Measurements from ENCODE around the gene GPR156. TPM values are rescaled to one million over a fixed set of nuclear protein-coding genes. Genes with fewer than 3 reads are reported as not detected.

Gene GPR156
- polyA plus RNA-seq, 1 experiment: 0.44 TPM

DNA sequence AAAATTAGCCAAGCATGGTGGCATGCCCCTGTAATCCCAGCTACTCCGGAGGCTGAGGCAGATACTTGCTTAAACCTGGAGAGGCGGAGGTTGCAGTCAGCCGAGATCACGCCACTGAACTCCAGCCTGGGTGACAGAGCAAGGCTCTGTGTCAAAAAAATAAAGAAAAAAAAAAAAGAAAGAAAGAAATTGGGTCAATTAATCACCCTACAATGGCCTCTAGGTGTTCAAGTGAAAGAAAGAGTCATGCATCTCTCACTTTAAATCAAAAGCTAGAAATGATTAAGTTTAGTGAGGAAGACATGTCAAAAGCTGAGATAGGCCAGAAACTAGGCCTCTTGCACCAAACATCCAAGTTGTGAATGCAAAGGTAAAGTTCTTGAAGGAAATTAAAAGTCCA is 145.9 kb downstream of the GPR156 start:
- no peak overlapping the region for H3K4me3 ChIP-seq (ENCODE audit: low read depth, low read length)
- POLR2A ChIA-PET: interaction anchor here (0.6 kb wide), 1 partner anchor 828 kb away, joined by 3 read pairs; no protein-coding TSS in a partner anchor
- H3K27me3 ChIP-seq (ENCODE audit: control insufficient read depth, insufficient read depth, low read length): no peaks in the 10 kb centered on the region
- H3K36me3 ChIP-seq (ENCODE audit: control insufficient read depth, insufficient read depth, low read length): no peaks in the 10 kb centered on the region
- TF ChIP-seq CTCF (IDR thresholded peaks at IDR 0.05; ENCODE audit: insufficient read depth, low read depth, low read length): no peak
- DNase-seq (ENCODE audit: low read depth): no peak
- CTCF ChIA-PET: interaction anchor here (0.7 kb wide), 1 partner anchor 20 kb away, joined by 3 read pairs; no protein-coding TSS in a partner anchor

DNA sequence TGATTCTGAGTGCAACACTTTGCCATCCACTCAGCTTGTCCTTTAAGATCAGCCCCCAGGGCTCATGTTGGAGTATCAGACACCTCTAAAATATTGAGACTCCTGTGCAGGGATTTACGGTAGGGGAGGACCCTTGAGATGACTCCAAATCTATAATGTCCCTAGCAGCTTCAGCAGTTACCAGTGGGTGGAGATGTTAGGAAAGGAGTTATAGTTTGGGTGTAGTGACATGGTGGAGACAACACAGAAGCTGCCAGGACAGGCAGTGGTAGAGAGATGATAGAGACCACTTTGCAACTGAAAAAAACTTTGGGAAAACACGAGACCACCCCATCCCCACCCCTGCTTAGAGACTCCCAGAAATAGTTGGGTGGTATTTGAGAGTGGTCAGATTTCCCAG is 147.5 kb downstream of the GPR156 start:
- no peak overlapping the region for H3K4me3 ChIP-seq (ENCODE audit: low read depth, low read length)
- H3K36me3 ChIP-seq (ENCODE audit: control insufficient read depth, insufficient read depth, low read length): no peaks in the 10 kb centered on the region
- ChIA-PET CTCF (interaction anchor here (1.0 kb wide), 1 partner anchor 246 kb away, joined by 3 read pairs; no protein-coding TSS in a partner anchor), POLR2A (no interaction called here)
- no peak for DNase-seq (ENCODE audit: low read depth)
- no peak for TF ChIP-seq CTCF (IDR thresholded peaks at IDR 0.05; ENCODE audit: insufficient read depth, low read depth, low read length)
- H3K27me3 ChIP-seq (ENCODE audit: control insufficient read depth, insufficient read depth, low read length): no peaks in the 10 kb centered on the region

DNA sequence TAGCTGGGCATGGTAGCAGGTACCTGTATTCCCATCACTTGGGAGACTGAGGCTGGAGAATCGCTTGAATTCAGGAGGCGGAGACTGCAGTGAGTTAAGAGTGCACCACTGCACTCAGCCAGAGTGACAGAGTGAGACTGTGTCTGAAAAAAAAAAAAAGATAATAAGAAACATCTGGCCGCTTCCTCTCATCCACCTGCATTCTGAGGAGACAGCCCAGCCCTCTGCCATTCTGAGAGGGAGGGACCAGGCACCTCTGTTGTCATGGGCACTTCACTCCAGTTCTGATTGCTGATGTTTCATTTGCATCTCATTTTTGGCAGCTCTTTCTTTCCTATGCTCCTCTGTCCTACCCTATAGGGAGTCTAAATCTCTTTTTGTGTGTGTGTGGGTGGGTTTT is 154.4 kb downstream of the GPR156 start:
- TF ChIP-seq CTCF (IDR thresholded peaks at IDR 0.05; ENCODE audit: insufficient read depth, low read depth, low read length): no peak
- ChIA-PET POLR2A (no interaction called here), CTCF (no interaction called here)

GRCh38 chr3:120129718-120130513 is 155.1 kb downstream of the GPR156 start:
- CTCF ChIA-PET: no interaction called here
- H3K27me3 ChIP-seq (ENCODE audit: control insufficient read depth, insufficient read depth, low read length): no peaks in the 10 kb centered on the region
- no peak overlapping the region for H3K4me3 ChIP-seq (ENCODE audit: low read depth, low read length)
- POLR2A ChIA-PET: no interaction called here
- H3K36me3 ChIP-seq (ENCODE audit: control insufficient read depth, insufficient read depth, low read length): no peaks in the 10 kb centered on the region
- no peak for TF ChIP-seq CTCF (IDR thresholded peaks at IDR 0.05; ENCODE audit: insufficient read depth, low read depth, low read length)
- DNase-seq (ENCODE audit: low read depth): no peak

More for the DNA sequence above, 154.4 kb downstream of the GPR156 start:
- no peaks in the 10 kb centered on the region for H3K36me3 ChIP-seq (ENCODE audit: control insufficient read depth, insufficient read depth, low read length)
- no peak overlapping the region for H3K4me3 ChIP-seq (ENCODE audit: low read depth, low read length)
- no peaks in the 10 kb centered on the region for H3K27me3 ChIP-seq (ENCODE audit: control insufficient read depth, insufficient read depth, low read length)
- DNase-seq (ENCODE audit: low read depth): no peak

GRCh38 chr3:120129051-120129450 is 156.0 kb downstream of the GPR156 start:
- H3K27me3 ChIP-seq (ENCODE audit: control insufficient read depth, insufficient read depth, low read length): no peaks in the 10 kb centered on the region
- ChIA-PET CTCF (no interaction called here), POLR2A (no interaction called here)
- no peak for DNase-seq (ENCODE audit: low read depth)
- TF ChIP-seq CTCF (IDR thresholded peaks at IDR 0.05; ENCODE audit: insufficient read depth, low read depth, low read length): no peak
- no peak overlapping the region for H3K4me3 ChIP-seq (ENCODE audit: low read depth, low read length)
- no peaks in the 10 kb centered on the region for H3K36me3 ChIP-seq (ENCODE audit: control insufficient read depth, insufficient read depth, low read length)
